Activated CD4-positive, alpha-beta T cell treated with anti-CD3 and anti-CD28 coated beads, Interleukin-2, amount 50 U/mL, for 1 hour (primary cell): ENCODE data around the gene CSK.
"Not testable (repeated sequence)": the region's sequence is repeated elsewhere in the genome, so short reads cannot be mapped to it uniquely, and the experiment has no call there.

ENCODE experiments used
- DNase-seq: peaks from one replicate; pipeline ENCODE4 v3.0.0-alpha.2; 2020

CSK gene

GRCh38 chr15:74773329-74773728 is 8.6 kb upstream of the CSK start:
- no peak for DNase-seq

GRCh38 chr15:74773731-74774252 is 8.1 kb upstream of the CSK start:
- DNase-seq = no peak

- no peak for DNase-seq
Measured at GRCh38 chr15:74775132-74775562, 6.7 kb upstream of the CSK start.

- no peak for DNase-seq
Measured at GRCh38 chr15:74775894-74776293, 6.0 kb upstream of the CSK start.

GRCh38 chr15:74776821-74777768 is 4.8 kb upstream of the CSK start:
- peak; percentile 50 for DNase-seq

GRCh38 chr15:74777769-74778598 is 3.9 kb upstream of the CSK start:
- no peak for DNase-seq

GRCh38 chr15:74778599-74778970 is 3.3 kb upstream of the CSK start:
- no peak for DNase-seq

GRCh38 chr15:74779162-74779648 is 2.7 kb upstream of the CSK start:
- no peak for DNase-seq

GRCh38 chr15:74780523-74781430 is 1.1 kb upstream of the CSK start:
- DNase-seq = no peak

GRCh38 chr15:74782259-74783071 is 585 bp downstream of the CSK start:
- DNase-seq = peak; percentile 64

- DNase-seq = no peak
Measured at GRCh38 chr15:74783072-74783807, 1.4 kb downstream of the CSK start.

GRCh38 chr15:74783808-74784175 is 1.9 kb downstream of the CSK start:
- no peak for DNase-seq

GRCh38 chr15:74784426-74785193 is 2.7 kb downstream of the CSK start:
- DNase-seq = no peak

GRCh38 chr15:74785194-74786032 is 3.5 kb downstream of the CSK start:
- DNase-seq = no peak

- DNase-seq = not testable (repeated sequence)
Measured at GRCh38 chr15:74786081-74786480, 4.2 kb downstream of the CSK start.

- DNase-seq = no peak
Measured at GRCh38 chr15:74786551-74787165, 4.8 kb downstream of the CSK start.

GRCh38 chr15:74787251-74788041 is 5.6 kb downstream of the CSK start:
- peak; percentile 83 for DNase-seq
